GM10847 (cell line): Measurements from ENCODE around the gene TRAK1.

Experiments
- POLR2A ChIP-seq: IDR thresholded peaks from 2 replicates; pipeline ENCODE4 v1.6.1; 2011; ENCODE audit not compliant: insufficient read length; ENCODE audit errors: extremely low read depth

The TRAK1 gene

DNA sequence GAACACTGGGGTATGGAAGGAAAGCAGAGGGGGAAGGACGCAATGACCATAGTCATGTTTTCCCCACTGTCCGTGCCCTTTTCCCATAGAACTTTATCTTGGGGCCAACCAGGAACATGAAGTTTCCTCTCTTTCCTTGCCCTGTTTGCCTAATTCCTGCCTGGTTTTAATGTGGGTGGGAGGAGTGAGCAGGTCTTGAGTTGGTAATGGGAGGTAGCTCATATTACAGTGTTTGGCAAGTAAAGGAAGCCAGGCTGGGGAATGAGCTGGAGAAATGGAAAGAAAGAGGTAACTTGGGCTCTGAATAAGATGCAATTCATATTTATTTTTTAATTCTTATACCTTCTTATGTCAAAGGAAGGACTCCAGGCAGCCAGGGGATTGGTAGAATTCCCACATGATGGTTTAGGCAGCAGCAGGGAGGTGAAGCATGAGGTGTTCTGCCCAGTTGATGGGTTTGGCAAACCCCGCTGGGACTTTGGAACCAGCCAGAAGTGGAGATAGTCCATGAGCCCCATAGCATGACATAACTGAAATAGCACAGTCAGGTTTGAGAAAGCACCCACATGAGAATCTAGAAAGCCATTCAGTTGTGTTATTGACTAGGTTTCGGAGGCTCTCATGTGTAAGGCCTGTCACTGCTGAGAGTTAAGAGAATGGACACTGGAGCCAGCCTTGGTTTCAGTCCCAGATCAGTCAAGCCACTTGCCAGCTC is 114.8 kb downstream of the TRAK1 start:
- TF ChIP-seq POLR2A = no peak

DNA sequence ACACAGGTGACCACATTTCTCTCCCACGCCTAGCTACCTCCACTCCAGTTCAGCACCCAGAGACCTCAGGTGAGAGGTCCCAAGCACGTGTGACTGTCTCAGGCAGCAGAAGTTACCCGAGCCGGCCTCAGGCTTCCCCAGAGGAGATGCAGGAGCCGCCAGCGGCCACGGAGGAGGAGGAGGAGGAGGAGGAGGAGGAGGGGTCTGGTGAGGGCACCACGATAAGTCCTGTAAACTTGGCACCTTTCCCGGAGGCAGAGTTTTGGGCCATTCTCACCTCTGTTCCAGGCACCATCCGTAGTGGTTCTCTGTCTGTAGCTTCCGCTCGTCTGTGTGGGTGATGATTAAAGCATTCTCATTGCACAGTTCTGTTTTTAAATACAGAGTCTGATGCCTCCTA is 118.8 kb downstream of the TRAK1 start:
- no peak for TF ChIP-seq POLR2A

DNA sequence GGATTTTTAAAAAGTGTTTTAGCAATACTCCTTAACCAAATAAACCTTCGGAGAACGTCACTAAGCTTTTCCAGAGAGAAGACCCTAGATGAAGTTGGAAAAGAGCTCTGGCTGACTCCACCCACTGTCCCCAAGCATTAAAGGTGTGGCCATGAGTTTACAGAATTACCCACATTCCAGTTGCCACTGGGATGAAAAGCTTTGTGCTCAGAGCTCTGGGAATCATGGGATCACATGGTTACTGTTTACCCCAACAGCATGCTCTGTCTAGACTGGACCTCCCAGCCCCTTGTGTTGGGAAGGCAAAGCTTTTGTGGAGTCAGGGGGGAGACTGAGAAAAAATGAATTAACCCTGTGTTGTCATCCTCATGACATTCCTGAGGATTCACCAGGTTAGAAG is 119.6 kb downstream of the TRAK1 start:
- TF ChIP-seq POLR2A = no peak

DNA sequence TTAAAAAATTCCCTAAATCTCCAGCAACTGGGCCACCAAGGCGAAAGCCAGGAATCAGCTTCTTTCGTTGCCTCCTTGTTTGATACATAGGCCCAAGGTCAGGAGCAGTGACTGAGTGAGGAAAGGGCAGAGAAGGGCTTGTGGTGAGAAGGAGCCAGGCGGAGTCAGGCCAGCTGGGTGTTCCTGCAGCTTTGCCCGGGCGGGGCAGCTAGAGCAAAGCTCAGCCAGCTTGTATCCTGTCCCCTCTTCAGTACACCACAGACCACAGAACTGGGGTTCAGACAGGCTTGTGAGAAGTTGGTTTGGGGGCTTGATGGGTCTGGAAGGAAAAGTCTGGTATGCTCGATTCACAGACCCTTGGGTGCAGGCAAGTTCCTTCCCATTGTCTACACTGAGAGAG is 122.3 kb downstream of the TRAK1 start:
- no peak for TF ChIP-seq POLR2A

DNA sequence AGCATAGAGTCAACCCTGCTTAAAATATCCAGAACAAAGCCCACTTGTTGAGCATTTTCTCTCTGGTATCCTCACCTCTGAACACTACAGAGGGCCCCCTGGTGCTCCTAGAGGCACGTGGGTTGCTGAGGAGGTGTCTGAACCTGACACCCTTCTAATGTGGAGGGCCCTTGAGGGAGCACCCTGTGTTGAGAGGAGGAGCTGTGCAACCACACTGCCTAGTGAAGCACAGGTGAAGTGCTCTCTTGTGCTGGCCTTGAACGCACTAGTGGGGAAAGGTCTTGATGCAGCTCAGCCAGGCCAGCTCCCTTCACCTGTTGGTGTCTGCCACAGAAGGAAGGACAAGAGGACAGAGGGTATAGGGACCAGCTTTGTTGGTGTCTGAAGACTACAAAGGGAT is 122.9 kb downstream of the TRAK1 start:
- no peak for TF ChIP-seq POLR2A

DNA sequence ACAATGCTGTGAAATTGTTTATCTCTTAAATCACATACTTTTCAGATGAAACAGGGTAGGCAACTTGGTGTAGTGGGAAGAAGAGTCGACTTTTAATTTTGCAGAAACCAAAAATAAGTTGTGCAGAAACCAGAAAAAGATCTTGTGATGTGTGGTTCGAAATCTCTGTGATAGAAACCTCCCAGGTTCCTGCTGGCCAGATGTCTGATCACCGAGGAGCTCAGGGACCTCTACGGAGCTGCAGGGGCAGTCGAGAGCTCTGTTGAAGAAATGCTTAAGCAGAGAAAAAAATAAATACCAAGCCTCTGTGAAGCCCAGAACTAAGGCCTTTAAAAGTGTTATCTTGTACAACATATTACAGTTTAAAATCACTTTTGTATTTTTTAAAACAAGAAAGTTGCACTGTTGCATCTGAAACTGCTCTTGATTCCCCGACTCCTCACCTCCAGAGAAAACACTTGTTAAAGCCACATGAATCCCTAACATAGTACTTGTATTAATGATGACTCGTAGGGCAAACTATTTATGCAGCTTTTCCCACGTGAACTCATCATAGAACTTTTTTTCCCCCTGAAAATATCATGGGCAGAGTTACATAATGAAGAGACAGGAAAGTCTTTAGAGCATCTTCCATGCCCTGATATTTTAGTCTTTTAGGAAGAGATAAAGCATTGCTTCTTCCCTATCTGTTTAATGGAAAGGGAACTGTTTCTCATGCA is 123.6 kb downstream of the TRAK1 start:
- TF ChIP-seq POLR2A = no peak

DNA sequence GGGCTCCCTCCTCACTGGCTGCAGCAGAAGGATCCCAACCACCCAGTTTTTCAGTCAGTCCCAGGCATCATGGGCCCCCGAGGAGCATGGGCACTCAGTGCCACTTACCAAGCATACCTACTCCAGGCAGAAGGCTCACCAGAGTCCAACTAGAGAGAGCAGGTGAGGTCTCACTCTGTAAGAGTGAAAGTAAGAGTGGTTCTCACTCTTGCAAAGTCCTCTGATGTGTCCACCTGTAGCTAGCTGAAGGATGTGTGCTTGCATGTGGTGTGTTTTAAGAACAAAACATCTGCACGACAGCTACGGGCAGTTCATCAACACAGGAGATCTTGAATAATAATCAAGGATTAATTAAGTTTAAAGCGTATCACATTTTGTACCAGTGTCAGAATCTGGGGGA is 125.1 kb downstream of the TRAK1 start:
- TF ChIP-seq POLR2A = no peak

DNA sequence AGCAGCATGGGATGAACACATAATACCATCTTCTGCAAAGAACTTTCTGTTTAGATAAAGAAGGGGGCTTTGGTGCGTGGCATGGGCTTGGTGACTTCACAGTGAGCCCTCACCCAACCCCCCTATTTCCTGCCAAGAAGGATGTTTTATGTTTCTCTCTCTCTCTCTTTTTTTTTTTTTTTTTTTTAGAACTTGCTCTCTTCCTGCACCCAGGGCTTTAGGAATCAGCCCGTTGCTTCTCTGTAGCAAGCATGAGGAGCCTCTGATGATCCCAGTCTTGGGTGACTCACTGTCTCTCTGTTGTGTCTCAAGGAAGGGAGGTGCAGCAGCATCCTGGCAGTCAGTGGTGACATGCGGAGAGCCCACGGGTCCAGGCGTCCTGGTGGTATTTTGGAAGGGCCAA is 125.8 kb downstream of the TRAK1 start:
- no peak for TF ChIP-seq POLR2A

DNA sequence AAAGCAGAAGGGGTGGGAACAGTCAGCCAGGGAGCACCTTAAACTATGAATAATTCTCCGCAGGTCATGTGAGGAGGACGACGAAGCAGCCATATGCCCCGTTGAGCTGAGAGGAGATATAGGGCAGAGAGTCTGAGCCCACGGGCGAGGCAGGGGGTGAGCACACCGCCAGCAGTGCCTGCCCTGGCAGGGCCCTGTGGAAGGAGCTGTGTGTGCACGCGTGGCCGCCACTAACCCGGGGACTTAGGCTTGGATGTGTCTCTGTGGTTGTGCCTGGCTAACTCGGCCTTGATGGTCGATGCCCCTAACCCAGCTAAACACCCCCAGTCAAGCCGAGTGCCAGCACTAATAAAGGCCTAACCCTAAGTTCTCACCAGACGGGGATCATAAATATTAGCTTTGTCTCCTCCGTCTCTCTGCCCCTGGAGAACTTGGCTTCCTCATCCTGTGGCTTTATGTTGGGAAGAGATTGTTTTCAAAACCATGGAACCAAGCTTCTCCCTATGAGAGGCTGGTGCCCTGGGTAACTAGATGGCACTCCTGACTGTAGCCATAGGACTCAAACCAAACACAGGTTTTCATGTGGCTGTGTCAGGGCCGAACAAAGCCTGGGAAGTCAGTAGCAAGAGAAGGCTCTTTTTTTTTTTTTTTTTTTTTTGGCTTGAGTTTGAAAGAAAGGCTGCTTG is 129.4 kb downstream of the TRAK1 start:
- no peak for TF ChIP-seq POLR2A

DNA sequence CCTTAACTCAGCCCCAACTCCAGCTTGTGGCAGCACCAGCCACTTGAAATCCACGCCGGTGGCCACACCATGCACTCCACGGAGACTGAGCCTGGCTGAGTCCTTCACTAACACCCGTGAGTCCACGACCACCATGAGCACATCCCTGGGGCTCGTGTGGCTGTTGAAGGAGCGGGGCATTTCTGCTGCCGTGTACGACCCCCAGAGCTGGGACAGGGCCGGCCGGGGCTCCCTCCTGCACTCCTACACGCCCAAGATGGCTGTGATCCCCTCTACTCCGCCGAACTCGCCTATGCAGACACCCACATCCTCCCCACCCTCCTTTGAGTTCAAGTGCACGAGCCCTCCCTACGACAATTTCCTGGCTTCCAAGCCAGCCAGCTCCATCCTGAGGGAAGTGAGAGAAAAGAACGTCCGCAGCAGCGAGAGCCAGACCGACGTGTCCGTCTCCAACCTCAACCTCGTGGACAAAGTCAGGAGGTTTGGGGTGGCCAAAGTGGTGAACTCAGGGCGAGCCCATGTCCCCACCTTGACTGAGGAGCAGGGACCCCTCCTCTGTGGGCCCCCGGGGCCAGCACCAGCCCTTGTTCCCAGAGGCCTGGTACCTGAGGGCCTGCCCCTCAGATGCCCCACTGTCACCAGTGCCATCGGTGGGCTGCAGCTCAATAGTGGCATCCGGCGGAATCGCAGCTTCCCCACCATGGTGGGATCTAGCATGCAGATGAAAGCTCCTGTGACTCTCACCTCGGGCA is 132.0 kb downstream of the TRAK1 start:
- no peak for TF ChIP-seq POLR2A

DNA sequence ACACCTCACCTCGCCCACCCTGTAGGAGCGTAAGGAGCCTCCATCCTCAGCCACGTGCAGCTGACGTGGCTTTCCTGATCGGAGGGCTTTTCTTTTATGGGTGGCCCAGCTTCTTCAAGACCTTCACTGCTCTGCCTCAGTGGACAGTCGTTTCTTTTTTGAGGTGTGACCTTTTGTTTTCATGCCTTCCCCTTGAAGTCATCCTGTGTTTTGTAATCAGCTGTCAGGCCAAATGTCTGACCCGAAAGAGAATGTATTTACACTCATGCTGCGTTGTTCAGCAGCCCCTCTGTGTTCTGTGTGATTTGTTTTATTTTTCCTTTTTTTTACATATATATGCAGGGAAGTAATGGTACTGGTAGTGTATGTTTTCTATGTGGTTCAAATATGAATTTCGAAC is 133.0 kb downstream of the TRAK1 start:
- TF ChIP-seq POLR2A = no peak

DNA sequence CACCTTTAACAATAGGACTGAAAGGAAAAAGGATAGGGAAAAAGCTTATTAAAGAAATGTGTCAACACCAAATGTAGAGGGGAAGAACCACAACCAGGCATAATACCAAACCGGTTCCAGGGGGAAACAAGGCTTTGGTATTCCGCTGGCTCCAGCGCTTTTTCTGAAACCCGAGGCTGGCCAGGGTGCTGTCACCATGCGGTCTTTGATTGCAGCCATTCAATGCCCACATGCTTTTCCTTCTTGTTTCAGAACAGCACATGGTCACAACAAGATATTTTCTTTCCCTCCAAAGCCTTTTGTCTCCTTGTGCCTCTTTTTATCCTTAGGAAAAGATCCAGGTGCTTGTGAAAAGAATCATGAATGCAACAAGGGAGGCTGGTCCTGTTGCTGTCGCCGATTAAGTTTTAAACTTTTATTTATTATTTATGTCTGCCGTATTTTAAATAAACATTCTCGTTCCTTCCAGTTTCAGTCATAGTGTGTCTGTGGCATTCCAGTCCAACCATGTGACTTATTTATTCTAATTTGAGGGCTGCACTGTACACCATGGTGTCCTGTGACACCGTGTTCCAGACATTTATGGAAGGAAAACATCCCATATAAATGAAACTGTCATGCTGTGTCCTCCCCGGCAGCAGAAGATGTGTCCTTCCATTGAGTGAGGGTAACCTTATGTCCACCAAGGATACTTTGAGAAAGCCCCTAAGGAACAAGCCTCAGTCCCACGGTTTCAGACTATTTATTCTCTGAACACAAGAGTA is 133.7 kb downstream of the TRAK1 start:
- TF ChIP-seq POLR2A = no peak

DNA sequence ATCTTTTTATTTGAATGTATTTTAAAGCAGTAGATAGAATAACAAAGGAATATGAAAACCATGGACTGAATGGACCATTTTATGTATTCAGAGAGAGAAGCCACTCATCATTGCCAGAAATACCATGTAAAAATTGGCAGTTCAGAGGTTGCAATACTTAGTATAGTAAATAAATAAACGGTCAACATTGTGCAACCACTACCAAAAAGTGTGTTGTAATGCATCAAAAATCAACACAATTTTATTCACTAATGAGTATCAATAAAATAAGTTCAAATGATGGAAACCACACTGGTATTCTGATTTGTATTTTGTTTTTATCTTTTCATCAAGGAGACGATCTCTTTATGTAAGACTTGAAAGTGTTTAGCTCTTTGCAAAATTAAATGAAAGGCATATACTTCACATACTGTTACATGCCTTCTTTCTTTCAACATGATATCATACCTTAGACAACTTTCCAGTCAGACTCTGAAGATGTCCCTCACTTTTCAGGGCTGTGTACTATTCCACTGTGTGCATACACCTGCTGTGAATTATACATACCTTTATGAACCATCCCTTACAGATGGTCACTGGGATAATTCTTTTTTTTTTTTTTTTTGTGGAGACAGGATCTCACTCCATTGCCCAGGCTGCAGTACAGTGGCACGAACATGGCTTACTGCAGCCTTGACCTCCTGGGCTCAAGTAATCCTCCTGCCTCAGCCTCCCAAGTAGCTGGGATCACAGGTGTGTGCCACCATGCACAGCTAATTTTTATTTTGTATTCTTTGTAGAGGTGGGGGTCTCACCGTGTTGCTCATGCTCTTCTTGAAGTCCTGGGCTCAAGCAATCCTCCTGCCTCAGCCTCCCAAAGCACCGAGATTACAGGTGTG is 134.6 kb downstream of the TRAK1 start:
- TF ChIP-seq POLR2A = no peak

DNA sequence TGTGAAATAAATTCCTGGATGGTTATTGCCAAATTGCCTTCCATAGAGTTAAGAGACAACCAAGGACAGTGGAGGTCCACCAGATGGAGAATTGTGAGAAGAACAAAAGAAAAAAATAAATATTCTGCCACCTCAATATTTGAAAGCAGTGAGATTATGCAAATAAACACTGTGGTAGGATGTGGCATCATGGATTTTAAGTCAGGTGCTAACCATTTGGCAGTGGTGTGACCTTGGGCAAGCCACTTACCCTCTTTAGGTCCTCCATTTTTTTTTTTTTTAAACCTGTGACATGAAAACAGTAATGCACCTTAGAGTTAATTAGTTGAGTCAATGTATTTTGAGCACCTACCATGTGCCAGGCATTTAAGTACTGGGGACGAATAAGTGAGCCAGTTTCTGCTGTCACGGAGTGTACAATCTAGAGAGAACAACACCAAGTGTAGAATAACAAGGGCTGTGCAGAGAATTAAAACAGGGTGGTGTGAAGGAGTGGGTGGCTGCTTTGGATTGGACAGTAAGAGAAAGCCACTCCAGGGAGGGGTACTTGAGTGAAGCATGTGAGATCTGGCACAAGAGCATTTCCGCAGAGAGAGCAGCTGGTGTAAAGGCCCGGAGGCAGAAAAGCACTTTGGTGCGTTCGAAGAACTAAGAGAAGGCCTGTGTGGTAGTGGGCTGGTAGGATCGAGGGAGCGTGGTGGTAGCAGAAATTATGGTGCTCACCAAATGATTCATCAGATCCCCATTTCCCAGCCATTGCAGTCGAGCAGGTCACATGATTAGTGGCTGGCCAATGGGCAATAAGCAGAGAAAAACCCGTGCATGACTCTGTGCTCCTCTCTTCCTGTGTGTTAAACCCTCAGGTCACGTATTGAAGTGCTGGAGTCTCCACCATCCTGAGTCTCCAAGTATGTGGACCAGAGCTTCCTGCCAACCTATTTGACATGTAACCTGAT is 135.6 kb downstream of the TRAK1 start:
- no peak for TF ChIP-seq POLR2A
